Measurements from ENCODE around the gene RBBP8NL.

RBBP8NL gene

GRCh38 chr20:62458275-62459251 is 31.2 kb upstream of the RBBP8NL start:
- in situ Hi-C loops (cut with HindIII; ENCODE audit: low pct_unique_long_range_greater_than_20kb, low sequenced_read_pairs), result no loop called here
- no peak for TF ChIP-seq JUND (IDR thresholded peaks at IDR 0.05; ENCODE audit: low read depth)

GRCh38 chr20:62457831-62458230 is 30.5 kb upstream of the RBBP8NL start:
- no peak for TF ChIP-seq JUND (IDR thresholded peaks at IDR 0.05; ENCODE audit: low read depth)
- in situ Hi-C loops (cut with HindIII; ENCODE audit: low pct_unique_long_range_greater_than_20kb, low sequenced_read_pairs), result no loop called here
- no peak for DNase-seq (ENCODE audit: low read depth in 1 of 2, low spot score in 1 of 2)

More at GRCh38 chr20:62458275-62459251, 31.2 kb upstream of the RBBP8NL start:
- no peak for DNase-seq (ENCODE audit: low read depth in 1 of 2, low spot score in 1 of 2)

DNA sequence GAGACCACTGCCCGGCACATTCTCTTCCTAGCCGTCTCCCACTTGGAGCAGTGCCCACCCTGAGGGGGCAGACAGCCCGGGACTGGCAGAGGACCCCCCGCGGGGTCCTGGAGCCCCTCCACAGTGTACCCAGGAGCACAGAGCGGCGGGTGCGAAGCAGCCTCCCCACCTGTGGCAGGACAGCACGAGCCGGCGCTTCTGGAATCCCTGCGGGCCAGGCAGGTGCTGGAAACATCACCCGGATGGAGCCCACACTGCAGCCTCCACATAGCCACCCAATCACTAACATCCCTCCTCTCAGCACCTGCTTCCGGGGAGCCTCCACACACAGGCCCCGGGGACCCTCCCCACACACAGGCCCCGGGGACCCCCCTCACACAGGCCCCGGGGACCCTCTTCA is 29.8 kb upstream of the RBBP8NL start:
- in situ Hi-C loops (cut with HindIII; ENCODE audit: low pct_unique_long_range_greater_than_20kb, low sequenced_read_pairs), result no loop called here
- TF ChIP-seq JUND (IDR thresholded peaks at IDR 0.05; ENCODE audit: low read depth), result no peak
- DNase-seq (ENCODE audit: low read depth in 1 of 2, low spot score in 1 of 2), result no peak

DNA sequence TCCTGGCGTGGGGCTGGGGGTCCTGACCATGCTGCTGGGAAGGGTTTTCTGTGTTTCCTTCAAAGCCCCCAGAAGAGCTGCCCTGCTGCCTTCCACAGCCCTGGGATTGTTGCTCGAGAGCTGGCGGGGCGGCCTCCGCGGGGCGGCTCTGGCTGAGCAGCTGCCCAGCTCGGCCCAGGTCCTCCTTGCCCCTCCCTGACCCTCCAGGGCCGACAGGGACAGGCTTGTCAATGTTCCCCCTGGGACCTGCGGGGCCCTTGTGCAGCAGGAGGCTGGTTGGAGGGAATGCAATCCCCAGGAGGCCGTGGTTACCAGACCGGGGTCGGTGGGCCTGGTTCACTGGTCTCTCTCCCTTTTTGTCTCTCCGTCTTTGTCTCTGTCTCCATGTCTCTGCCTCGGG is 28.6 kb upstream of the RBBP8NL start:
- in situ Hi-C loops (cut with HindIII; ENCODE audit: low pct_unique_long_range_greater_than_20kb, low sequenced_read_pairs), result no loop called here
- no peak for TF ChIP-seq JUND (IDR thresholded peaks at IDR 0.05; ENCODE audit: low read depth)

DNA sequence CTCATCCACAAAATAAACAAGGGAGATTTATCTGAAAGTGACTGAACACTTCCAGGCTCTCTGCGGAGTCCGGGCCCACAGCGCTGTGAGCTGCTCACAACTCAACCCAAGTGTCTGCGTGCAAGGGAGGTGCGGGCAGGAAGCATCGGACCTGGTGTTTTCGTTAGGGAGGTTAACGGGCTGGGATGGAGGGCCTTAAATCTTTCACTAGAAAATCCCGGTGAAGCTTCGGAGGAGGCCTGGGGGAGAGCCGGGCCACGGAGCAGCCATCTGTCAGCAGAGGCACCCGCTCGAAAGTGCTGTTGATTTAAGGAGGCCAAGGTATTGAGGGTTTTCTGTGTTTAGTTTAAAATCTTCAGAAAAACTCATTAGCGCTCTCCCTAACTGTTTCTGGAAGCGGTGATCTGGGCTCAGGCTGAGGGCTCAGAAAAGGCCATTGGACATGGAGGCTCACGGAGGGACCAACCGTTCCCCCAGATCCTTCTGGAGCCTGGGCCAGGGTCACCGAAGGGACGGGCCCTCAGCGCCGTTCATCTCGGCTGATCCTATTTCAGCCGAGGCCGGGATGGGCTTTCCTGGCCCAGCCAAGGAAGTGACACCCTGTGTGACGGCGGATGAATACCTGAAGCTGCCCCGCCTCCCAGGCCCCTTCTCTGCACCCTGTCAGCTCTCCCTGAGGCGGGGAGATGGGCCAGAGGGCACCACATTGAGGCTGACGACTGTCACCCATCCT is 27.7 kb upstream of the RBBP8NL start:
- DNase-seq (ENCODE audit: low read depth in 1 of 2, low spot score in 1 of 2), result no peak
- TF ChIP-seq JUND (IDR thresholded peaks at IDR 0.05; ENCODE audit: low read depth), result no peak
- in situ Hi-C loops (cut with HindIII; ENCODE audit: low pct_unique_long_range_greater_than_20kb, low sequenced_read_pairs), result no loop called here

More for the DNA sequence above, 28.6 kb upstream of the RBBP8NL start:
- no peak for DNase-seq (ENCODE audit: low read depth in 1 of 2, low spot score in 1 of 2)

DNA sequence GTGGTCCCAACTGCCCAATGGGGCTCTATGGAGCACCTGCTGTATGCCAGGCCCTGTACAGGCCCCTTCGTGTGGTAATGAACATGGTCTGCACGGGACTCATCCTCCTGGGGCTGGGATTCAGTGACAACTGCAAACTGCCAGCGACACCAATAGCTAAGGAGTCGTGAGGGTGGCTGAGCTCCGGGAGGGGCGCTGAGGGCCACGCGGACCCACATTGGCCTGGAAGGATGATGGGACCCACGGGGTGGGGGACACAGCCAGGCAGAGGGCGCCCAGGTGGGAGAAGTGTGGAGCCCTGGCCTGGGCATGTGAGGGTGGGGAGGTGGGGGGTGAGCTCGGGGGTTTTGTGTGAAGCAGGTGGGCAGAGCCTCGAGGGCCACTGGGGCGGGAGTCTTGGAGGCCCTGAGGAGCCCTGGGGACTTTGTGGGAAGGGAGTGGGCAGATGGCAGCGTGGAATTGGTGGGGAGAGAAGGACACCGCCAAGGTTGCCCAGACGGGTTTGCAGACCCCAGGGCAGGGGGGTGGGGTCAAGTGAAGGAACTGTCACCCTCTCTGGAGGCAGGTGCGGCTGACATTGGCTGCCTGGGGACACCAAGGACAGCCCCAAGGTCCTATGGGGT is 26.0 kb upstream of the RBBP8NL start:
- TF ChIP-seq JUND (IDR thresholded peaks at IDR 0.05; ENCODE audit: low read depth), result no peak
- DNase-seq (ENCODE audit: low read depth in 1 of 2, low spot score in 1 of 2), result no peak
- in situ Hi-C loops (cut with HindIII; ENCODE audit: low pct_unique_long_range_greater_than_20kb, low sequenced_read_pairs), result no loop called here

GRCh38 chr20:62452475-62453095 is 25.2 kb upstream of the RBBP8NL start:
- in situ Hi-C loops (cut with HindIII; ENCODE audit: low pct_unique_long_range_greater_than_20kb, low sequenced_read_pairs), result no loop called here
- no peak for TF ChIP-seq JUND (IDR thresholded peaks at IDR 0.05; ENCODE audit: low read depth)
- DNase-seq (ENCODE audit: low read depth in 1 of 2, low spot score in 1 of 2), result no peak

GRCh38 chr20:62451970-62452369 is 24.6 kb upstream of the RBBP8NL start:
- in situ Hi-C loops (cut with HindIII; ENCODE audit: low pct_unique_long_range_greater_than_20kb, low sequenced_read_pairs), result no loop called here
- TF ChIP-seq JUND (IDR thresholded peaks at IDR 0.05; ENCODE audit: low read depth), result no peak
- no peak for DNase-seq (ENCODE audit: low read depth in 1 of 2, low spot score in 1 of 2)

DNA sequence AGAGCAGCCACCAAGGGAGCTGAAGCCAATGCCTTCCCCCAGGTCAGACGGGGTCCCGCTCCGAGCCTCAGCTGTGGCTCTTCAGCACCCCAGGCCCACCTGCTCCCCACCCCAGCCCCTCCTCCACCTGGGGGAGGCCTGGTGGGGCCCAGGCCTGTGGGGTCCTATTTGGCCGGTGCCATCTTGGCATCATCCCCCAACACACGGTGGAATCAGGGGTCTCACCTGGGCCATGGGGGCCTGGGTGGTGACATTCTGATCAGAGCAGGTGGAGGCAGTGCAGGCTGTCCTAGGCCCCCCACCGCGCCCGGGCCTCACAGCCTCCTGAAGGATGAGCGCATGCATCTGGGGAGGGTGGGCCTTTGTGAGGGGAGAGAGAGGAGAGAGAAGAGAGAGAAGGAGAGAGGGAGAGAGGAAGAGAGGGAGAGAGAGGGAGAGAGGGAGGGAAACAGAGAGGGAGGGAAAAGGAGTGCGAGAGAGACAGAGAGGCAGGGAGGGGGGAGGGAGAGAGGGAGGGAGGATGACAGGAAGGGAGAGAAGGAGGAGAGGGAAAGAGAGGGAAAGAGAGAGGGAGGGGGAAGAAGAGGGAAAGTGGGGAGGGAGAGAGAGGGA is 23.9 kb upstream of the RBBP8NL start:
- no peak for DNase-seq (ENCODE audit: low read depth in 1 of 2, low spot score in 1 of 2)
- TF ChIP-seq JUND (IDR thresholded peaks at IDR 0.05; ENCODE audit: low read depth), result no peak
- in situ Hi-C loops (cut with HindIII; ENCODE audit: low pct_unique_long_range_greater_than_20kb, low sequenced_read_pairs), result no loop called here

DNA sequence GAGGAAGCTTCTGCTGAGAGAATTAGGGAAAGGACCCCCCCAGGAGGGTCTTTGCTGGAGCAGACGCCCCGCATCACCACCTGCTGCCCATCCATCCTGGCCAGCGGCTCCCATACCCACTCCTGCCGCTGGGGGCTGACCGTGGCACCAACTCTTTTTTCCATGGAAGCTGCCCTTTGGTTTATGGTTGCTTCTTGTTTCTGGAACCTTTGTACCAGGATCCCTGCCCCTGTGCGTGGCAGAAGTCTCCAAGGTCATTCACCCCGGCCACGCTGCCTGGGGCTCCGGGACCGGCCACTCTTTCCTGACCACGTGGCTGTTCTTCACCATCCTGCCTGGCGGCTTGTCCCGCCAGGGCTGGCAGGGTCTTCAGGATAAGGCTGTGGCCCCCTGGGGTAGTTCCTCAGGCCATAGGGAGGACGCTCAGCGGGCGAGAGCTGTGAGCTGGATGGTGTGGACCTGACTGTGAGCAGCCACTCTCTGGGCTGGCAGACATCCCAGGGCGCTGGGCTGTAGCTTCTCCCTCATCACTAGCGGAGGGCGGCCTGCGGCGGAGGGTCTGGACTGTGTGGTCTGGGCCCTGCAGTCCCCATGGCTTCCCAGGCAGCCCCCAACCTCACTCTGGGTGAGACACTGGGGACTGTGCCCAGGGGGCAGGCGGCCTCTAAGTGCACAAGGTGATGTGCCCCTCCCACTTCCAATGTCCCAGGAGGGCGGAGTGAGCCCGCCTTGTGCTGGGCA is 22.8 kb upstream of the RBBP8NL start:
- no peak for TF ChIP-seq JUND (IDR thresholded peaks at IDR 0.05; ENCODE audit: low read depth)
- peak; percentile 53 to 66 for DNase-seq (ENCODE audit: low read depth in 1 of 2, low spot score in 1 of 2)
- in situ Hi-C loops (cut with HindIII; ENCODE audit: low pct_unique_long_range_greater_than_20kb, low sequenced_read_pairs), result no loop called here

DNA sequence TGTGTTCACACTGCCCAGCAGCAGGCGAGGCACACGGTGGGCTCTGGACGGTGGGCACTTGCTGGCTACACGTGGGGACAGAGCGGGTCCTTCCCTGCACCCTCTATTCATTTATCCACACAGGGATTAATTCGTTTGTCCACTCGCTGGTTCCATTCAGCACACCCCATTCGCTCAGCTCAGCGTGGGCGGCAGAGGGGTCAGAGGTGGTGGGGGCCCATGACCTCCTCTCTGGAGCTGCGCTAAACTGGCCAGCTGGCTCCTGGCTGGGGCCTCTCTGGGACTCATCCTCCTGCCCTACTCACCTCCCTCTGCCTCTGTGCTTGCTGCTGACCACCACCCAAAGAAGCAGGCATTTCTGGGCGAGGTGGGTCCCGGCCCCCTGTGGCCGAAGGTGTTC is 21.4 kb upstream of the RBBP8NL start:
- in situ Hi-C loops (cut with HindIII; ENCODE audit: low pct_unique_long_range_greater_than_20kb, low sequenced_read_pairs), result no loop called here
- no peak for DNase-seq (ENCODE audit: low read depth in 1 of 2, low spot score in 1 of 2)
- TF ChIP-seq JUND (IDR thresholded peaks at IDR 0.05; ENCODE audit: low read depth), result no peak
